Raji (cell line): ENCODE data around the gene ZBTB48.

ENCODE experiments used
- POLR2A ChIP-seq: IDR thresholded peaks from 2 replicates; pipeline ENCODE4 v1.6.1; 2011; ENCODE audit warnings: low read depth, low read length, control low read depth; ENCODE audit not compliant: insufficient read depth

ZBTB48 gene

DNA sequence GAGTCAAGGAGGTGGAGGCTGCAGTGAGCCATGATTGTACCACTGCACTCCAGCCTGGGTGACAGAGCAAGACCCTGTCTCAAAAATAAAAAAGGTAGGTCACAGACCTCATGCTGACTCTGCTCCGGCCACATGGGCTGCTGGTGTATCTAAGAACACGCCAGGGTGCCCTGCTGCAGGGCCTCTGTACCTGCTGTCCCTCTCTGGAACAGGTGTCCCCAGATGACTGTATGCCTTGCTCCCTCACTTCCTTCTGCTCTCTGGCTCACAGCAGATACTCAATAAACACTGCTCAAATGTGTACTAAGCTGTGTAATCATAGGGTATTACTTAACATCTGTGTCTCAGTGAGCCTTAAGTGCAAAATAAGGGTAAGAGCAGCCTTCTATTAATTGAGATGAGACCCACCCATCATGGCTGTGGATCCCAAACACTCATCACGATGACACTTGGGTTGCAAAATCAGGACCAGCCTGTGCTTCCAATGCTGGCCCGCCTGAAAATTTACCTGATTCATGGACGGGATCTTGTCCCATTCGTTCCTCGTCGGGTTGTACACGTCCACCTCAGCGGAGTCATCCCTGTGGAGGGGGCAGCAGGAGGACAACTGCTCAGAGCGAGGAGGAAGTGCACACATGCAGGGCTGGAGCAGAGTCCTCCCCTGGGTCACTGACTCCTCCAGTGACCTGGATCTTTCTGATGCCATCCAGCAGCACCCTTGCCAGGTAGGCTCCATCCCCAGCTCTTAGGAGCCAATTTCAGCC, 15.4 kb downstream of the ZBTB48 start:
- no peak for TF ChIP-seq POLR2A

DNA sequence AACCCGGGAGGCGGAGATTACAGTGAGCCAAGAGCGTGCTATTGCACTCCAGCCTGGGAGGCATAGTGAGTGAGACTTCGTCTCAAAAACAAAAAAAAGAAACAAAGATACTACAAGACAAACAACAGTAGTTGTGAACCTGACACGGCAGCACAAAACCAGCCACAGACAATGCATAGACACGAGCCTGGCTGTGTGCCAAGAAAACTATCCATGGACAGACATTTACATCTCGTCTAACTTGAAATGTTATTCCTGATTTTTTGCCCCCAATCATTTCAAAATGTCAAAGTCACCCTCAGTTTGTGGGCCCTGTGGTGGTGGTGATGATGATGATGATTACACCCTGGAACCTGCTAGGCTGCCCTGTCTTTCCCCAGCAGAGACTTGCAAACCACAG, 16.6 kb downstream of the ZBTB48 start:
- no peak for TF ChIP-seq POLR2A

DNA sequence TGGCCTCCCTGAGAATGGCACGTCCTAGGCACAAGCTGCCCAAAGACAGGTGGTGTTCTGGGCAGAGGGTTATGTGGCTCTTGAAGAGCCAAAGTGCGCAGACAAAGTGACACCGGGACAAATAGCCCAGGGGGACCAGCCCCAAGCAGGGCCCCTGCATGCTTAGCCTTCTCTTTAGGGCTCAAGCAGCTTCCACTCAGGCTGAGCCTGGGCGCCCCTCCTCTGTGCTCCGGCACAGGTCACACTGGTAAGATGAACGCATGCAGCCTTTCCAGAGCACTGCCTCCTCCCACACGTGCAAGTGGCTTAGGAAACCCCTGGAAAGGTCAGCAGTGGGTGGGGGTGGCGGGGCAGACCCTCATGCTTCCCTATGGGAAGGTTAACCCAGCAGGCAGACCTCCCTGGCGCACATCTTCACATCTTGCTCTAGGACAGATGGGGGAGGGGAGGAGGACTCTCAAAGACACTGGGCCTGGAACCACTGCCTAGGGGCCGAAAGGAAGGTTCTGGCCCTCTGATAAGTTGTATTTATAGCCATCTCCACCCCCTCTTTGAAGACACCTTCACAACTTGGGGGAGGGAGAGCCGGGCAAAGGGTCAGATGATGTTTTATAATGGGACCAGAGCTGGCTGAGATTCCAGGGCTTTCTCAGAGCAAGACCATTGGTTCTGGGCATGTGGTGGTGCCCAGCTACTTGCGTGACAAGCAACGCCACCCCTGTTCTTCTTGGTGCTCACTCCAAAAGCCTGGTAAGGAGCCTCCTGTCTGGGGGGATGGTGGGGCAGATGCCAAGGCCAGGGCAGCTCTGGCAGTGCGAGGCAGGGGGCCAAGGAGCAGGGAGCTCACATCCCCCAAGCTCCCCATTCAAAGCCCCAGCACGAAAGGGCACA, 17.3 kb downstream of the ZBTB48 start:
- no peak for TF ChIP-seq POLR2A

- no peak for TF ChIP-seq POLR2A
These were observed 18.0 kb downstream of the ZBTB48 start for GRCh38 chr1:6597777-6598131.

DNA sequence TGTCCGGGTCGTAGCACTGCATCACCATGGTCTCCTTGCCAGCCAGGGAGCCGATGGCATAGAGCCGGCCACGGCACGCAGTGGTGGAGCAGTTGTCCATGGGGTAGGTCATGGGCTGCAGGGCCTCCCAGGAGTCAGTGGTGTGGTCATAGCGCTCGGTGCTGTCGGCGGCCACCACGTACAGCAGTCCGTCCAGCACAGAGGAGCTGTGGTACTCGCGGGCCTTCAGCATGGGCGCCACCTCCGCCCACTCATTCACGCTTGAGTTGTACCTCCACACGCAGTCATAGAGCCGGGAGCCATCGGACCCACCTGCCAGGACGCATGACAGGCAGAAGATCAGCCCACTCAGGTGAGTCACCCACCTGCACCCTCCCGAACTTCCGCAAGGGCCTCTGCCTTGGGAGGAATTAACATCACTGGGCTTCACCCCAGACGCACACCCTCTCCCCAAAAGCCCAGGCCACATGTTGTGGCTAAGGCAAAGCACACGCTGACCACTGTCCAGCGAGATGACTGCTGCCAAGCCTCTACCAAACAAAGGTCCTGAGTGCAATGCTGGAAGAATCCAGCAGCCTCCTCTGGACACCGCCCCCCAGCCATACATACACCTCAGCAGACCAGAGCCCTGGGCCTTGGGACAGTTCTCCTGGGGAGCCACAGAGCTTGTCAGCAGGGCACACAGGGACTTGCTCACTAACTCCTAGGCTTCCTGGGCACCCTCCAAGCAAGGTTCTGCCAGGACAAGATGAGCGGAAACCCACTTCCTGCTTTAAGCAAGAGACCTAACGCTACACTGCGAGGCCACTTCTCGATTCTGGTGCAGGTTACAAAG, 19.6 kb downstream of the ZBTB48 start:
- no peak for TF ChIP-seq POLR2A

- no peak for TF ChIP-seq POLR2A
These were observed 20.7 kb downstream of the ZBTB48 start for GRCh38 chr1:6600410-6601048.

- no peak for TF ChIP-seq POLR2A
These were observed 21.5 kb downstream of the ZBTB48 start for GRCh38 chr1:6601049-6601922.

GRCh38 chr1:6601923-6602668, 22.3 kb downstream of the ZBTB48 start:
- no peak for TF ChIP-seq POLR2A

DNA sequence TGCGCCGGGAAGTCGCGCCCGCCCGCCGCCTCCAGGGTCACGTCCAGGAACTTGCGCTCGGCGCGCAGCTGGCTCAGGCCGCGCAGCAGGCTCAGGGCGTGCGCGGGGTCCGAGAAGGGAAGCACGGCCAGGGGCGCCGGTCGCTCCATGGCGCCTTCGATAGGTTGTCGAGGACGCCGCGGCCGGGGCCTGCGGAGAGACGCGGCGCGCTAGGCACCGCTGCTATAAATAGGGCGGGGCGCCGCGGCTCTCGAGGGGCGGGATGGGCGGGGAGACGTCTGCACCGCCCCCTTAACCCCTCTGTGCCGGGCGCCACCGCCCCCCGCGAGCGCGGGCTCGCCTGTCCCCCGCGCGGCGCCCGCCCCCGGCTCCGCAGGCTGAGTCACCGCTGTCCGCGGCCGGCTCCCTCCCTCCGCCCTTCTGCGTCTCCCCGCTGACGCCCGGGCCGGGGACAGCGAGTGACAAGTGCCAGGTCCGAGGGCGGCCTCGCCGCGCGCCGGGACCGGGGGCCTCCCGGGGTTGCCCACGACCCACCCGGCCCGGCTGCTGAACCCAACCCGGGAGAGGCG, 23.0 kb downstream of the ZBTB48 start, which contains the start of gene KLHL21:
Gene KLHL21, minus strand, starts transcription at position 201 of the 569 bp plus-strand sequence. Its CDS starts 52 bp downstream, at position 149.
- peak; percentile 94 for TF ChIP-seq POLR2A

GRCh38 chr1:6603238-6603914, 23.6 kb downstream of the ZBTB48 start:
- no peak for TF ChIP-seq POLR2A

- TF ChIP-seq POLR2A, result no peak
These were observed 24.2 kb downstream of the ZBTB48 start for GRCh38 chr1:6603915-6604558.
